Brain microvascular endothelial cell (primary cell): Measurements from ENCODE around the gene PIP5KL1.

Experiments used
- DNase-seq: peaks from one replicate; pipeline ENCODE4 v3.0.0-alpha.2; 2020
- H3K27ac ChIP-seq: fragments of 250-450 bp; sonication (Bioruptor Pico); 2 replicates; pipeline ENCODE4 v1.5.1; 2020; ENCODE audit warnings: mild to moderate bottlenecking, moderate library complexity
- H3K27me3 ChIP-seq: fragments of 250-450 bp; sonication (Bioruptor Pico); replicated peaks from 2 replicates; pipeline ENCODE4 v1.5.1; 2020; ENCODE audit warnings: mild to moderate bottlenecking
- H3K36me3 ChIP-seq: fragments of 250-450 bp; sonication (Bioruptor Pico); replicated peaks from 2 replicates; pipeline ENCODE4 v1.5.1; 2020; ENCODE audit warnings: mild to moderate bottlenecking
- H3K4me3 ChIP-seq: 2 replicates; pipeline ENCODE4 v1.5.1; 2011; ENCODE audit warnings: low read depth, mild to moderate bottlenecking, control low read depth, low read length, moderate library complexity
- in situ Hi-C: cut with HindIII; loops from 2 replicates; pipeline ENCODE4 v1.10.0; 2017; ENCODE audit warnings: low sequenced_read_pairs, low pct_ligation_motif_present
- TF ChIP-seq, protein P1 (sequence below): IDR thresholded peaks from 2 replicates; pipeline ENCODE4 v1.5.1; 2011; ENCODE audit warnings: low read depth, mild to moderate bottlenecking, moderate library complexity, low read length, control low read depth, inconsistent platforms; ENCODE audit errors: missing control alignments

Gene PIP5KL1, protein sequence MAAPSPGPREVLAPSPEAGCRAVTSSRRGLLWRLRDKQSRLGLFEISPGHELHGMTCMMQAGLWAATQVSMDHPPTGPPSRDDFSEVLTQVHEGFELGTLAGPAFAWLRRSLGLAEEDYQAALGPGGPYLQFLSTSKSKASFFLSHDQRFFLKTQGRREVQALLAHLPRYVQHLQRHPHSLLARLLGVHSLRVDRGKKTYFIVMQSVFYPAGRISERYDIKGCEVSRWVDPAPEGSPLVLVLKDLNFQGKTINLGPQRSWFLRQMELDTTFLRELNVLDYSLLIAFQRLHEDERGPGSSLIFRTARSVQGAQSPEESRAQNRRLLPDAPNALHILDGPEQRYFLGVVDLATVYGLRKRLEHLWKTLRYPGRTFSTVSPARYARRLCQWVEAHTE

DNA sequence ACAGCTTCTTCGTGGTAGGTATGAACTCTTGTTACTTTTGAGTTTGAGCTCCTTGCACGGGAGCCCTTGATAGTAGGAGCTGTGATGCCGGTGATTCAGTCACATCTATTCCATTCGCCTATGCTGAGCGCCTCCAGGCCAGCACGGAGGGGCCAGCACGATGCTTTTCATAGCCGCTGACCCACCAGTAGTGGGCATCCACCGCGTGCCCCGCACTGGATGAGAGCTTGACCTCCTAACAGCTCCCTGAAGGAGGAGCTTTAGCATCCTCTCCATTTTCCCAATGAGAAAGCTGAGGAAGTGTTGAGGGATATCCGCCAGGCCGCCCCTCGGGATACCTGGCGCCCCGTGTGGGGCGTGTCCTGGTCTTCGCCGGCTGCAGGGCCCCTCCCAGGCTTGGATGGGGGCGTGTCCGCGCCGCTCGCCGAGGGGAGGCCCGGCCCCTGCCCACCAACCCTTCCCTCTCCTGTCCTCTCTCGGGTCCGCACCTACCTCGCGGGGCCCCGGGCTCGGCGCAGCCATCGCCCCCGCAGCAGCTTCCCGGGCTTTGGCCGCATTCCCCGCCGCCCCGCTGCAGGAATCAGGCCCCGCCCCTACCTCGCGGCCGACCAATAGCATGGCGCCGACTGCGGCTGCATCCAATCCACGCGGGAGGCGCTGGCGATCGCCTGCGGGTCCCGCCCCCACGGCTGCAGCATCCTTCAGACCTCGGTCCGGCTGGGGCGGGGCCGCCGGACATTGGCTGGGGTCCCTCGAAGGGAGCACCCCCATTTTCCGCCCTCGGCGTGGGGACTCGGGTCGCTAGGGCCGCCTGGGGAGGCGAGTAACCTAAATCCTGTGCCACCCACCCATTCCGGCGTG is at the start of gene PIP5KL1:
PIP5KL1 (minus strand) TSS at position 547 of the 861 bp plus-strand sequence; CDS start at position 522, 25 bp downstream.
- no peaks in the 10 kb centered on the region for H3K27me3 ChIP-seq
- in situ Hi-C loops = no loop called here
- peak within 1 kb of the TSS; percentile 55 for H3K4me3 ChIP-seq
- TF ChIP-seq, protein P1, sequence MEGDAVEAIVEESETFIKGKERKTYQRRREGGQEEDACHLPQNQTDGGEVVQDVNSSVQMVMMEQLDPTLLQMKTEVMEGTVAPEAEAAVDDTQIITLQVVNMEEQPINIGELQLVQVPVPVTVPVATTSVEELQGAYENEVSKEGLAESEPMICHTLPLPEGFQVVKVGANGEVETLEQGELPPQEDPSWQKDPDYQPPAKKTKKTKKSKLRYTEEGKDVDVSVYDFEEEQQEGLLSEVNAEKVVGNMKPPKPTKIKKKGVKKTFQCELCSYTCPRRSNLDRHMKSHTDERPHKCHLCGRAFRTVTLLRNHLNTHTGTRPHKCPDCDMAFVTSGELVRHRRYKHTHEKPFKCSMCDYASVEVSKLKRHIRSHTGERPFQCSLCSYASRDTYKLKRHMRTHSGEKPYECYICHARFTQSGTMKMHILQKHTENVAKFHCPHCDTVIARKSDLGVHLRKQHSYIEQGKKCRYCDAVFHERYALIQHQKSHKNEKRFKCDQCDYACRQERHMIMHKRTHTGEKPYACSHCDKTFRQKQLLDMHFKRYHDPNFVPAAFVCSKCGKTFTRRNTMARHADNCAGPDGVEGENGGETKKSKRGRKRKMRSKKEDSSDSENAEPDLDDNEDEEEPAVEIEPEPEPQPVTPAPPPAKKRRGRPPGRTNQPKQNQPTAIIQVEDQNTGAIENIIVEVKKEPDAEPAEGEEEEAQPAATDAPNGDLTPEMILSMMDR = peak; percentile 44
- H3K36me3 ChIP-seq = peaks cover 7% of the 10 kb centered on the region
- H3K27ac ChIP-seq = peak within 1 kb of the TSS; percentile 90
- peak; percentile 81 for DNase-seq

DNA sequence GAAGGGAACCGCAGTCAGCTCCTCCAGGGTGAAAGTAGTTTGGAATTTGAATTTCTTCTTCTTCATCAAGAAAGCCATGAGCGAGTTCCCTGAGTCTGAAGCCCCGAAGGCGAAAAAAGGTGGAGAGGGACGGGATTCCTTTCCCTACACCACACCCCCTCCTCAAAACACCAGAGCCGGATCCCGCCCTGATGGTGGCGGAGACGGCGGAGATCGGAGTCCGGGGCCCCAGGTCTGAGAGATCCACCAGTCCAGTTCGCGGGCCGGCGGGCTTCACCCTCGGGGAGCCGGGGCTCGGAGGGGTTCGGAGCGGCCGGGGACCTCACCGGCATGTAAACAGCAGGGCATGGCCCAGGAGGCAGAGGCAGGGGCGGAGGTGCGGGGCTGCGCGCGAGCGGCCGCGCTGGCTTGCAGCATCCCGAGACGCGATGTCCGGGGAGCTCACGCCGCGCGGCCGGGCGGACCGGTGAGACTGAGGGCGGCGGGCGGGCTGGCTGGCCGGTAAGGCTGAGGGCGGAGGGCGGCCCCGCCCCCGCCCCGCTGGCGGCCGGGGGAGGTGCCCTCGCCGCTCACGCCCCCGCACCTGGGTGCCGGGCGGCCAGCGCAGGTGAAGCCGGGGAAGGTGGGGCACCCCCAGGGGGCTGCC is 49.6 kb upstream of the PIP5KL1 start:
- Histone ChIP-seq H3K27ac (no peak overlapping the region), H3K4me3 (peak overlapping the region; percentile 59), H3K27me3 (no peaks in the 10 kb centered on the region), H3K36me3 (no peaks in the 10 kb centered on the region)
- DNase-seq = no peak
- in situ Hi-C loops = no loop called here
- TF ChIP-seq, protein P1 = no peak

DNA sequence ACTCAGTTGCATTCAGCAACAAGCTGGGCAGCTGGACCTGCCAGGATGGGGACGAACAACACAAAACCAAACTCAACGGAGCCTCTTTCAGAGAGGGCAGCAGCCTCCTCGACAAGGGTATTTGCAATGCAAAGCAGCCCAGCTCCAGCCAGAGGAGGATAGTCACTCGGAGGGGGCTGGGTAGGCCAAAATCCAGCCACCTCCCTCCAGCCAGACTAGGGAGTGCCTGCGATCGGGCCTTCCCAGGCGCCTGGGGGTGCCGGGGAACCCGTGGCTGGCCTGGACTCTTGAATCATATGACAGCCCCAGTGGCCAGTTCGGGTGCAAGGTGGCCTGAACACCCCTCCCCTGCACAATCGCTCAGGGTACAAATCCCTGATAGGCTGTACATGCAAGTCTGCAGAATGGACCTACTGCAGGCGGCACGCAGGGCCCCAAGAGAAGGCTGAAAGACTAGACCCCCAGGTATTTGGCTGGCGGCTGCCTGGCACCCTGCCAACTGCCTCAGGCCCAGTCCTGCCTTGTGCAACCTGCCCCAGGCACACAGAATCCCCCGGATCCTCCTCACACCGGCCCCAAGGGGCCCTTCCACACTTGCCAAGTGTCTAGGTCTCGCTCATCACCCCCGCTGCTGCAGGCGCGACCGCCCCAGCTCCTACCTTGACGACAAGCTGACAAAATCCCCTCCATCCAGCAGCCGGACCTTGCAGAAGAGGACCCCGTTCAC is 48.9 kb upstream of the PIP5KL1 start:
- Histone ChIP-seq H3K36me3 (no peaks in the 10 kb centered on the region), H3K27me3 (no peaks in the 10 kb centered on the region), H3K4me3 (peak overlapping the region; percentile 59), H3K27ac (no peak overlapping the region)
- no peak for DNase-seq
- in situ Hi-C loops = no loop called here
- TF ChIP-seq, protein P1 = no peak

DNA sequence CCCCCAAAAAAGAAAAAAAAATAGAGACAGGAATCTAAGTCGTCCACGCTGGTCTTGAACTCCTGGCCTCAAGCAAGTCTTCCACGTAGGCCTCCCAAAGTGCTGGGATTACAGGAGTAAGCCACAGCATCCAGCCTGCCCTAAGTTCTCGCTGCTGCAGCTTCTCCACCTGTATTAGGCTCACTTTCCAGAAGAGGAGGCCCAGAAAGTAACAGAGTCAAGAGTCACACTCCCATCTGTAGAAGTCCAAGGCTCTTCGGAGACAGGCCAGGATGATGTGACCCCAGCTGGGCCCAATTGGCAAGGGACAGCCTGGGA is 48.4 kb upstream of the PIP5KL1 start:
- Histone ChIP-seq H3K27me3 (no peaks in the 10 kb centered on the region), H3K4me3 (peak overlapping the region; percentile 59), H3K36me3 (no peaks in the 10 kb centered on the region), H3K27ac (no peak overlapping the region)
- in situ Hi-C loops = no loop called here
- TF ChIP-seq, protein P1 = no peak
- DNase-seq = no peak

DNA sequence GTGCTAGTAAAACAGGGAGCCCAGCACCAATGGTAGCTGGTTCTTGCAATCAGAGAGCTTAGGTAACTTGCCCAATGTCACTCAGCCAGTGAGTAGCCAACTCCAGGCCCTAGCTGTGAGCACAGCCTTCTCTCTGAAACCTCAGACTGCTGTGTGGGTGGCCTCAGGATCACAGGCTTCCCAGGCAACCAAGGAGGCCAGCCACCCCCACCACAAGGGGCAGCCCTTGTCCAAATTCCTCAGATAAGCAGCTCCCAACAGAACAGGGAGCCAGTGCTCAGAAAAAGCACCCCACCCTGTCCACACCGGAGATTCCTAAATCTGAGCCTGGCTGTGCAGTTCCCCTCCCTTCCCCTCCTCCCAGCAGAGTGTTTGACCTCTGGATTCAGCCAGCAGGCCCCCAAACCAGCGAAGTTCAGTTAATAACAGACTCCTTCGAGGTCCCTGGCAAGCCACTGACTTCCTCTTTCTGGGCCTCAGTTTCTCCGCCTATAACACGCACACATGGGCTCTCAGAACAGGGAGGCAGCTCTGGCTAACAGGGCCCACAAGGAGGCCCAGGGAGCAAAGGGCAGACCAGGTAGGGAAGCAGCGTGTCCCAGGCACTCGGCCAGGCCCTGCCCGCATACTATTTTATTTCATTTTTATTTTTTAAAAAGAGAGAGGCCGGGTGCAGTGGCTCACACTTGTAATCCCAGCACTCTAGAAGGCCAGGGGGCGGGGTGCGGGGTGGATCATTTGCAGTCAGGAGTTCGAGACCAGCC is 47.5 kb upstream of the PIP5KL1 start:
- Histone ChIP-seq H3K36me3 (no peaks in the 10 kb centered on the region), H3K27me3 (no peaks in the 10 kb centered on the region), H3K27ac (no peak overlapping the region), H3K4me3 (no peak overlapping the region)
- peak; percentile 76 for DNase-seq
- TF ChIP-seq, protein P1 = peak; percentile 14
- in situ Hi-C loops = no loop called here
